RCC 7860 (cell line): ENCODE data around the gene CPNE4.
A peak's percentile ranks its signal among the peaks of the same experiment; 100 is the strongest.

Source experiments
- DNase-seq: peaks from one replicate; pipeline ENCODE4 v3.0.0-alpha.2; 2015; ENCODE audit warnings: low spot score
- FAIRE-seq: peaks from 2 replicates; lab custom pipeline; 2012; peaks lifted over from hg19 to GRCh38; lab: Jason Lieb, UNC

CPNE4 gene

DNA sequence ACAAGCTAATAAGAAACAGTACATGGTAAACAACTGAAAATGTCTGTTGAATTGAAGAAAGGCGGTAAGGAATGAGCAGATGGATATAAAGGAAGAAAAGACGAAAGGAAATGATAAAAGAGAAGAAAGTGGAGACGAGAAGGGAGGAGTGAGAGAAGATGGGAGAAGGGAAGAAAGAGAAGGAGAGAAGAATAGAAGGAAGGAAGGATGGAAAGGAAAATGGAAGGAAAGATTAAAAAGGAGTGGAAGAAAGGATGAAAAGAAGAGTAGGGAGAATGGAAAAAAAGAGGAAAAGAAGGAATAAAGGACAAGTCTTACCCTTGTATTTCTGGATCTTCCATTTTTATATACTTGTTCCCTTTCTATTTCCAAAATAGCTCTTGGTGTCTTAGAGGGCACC lies 17.7 kb downstream of the CPNE4 start:
- DNase-seq, result no peak
- no peak for FAIRE-seq

DNA sequence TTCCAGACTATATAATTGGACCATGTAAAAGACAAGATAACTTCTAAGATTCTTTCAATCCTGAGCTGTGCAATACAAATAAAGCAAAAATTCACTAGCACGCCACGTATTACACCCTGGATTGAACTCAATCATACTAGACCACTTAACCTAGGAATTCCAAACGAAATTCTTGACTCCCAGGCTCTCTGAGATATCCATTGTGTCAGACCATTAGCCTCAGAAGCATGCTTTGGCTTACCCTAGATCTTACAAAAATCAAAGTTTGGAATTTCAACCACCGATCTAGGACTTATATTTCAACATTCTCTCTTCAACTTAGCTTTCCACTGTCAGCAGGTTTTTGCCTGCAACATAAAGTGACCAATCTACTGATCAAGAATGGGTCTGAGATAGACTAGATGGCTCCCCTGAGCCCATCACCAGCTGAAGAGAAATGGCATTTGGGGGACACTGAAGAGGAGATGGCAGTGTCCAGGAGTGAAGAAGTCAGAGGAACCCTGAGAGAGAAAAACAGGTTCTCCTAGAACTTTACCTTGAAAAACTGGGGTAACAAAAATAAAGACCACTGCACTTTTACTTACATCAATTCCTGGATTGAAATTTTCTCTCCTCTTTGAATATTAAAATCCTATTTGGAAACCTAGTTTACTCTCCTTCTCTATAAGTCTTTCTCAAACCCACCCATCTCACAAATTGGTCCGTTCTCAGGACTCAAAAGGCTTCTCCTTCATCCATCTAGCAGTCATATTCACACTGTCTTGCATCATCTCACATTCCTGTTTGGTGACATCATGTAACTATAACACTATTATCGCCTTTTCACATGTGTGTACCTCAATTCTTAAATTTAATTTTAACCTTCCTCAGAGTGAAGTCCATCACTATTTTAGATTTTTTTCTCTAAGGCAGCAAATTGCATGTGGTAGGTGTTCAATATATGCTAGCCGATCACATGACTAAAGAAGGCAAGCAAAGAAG lies 18.5 kb downstream of the CPNE4 start:
- FAIRE-seq, result no peak
- DNase-seq, result no peak

DNA sequence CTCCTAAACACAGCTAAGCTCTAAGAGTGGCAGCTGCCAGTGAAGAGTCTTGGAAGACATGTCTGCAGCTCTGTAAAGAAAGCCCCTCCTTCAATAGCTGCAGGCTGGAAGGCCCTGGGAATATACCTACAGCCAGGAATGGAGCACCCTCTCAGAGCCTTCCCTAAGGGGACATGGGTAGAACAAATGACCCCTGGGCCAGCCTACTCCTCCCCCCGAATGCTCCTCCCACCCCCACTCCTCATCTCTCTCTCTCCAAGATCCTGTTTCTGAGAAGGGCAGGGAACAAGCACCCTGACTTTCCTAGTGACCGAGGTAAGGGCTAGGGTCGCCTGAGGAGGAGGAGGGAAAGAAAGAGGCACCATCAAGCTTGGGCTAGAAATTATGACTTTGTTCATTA lies 20.7 kb downstream of the CPNE4 start:
- FAIRE-seq, result no peak

DNA sequence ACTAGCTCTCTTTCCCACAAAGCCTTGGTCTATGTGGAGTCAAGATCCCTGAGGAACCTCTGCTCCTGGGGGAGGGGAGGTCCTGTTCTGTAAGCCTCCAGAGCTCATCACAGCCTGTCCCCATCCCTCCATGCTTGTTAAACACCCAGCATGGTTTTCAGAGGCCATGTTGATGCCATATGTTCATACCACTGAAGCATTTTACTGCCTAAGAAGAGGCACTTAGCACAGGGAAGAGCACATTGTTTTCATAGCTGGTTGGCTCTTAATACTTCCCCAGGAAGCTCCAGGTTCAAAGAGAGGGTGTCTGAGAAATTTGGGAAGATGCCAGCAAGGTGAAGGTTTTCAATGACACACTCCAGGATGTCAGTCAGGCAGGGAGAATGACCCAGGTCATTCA lies 25.6 kb downstream of the CPNE4 start:
- DNase-seq (peak; percentile 1), FAIRE-seq (no peak)

More for the DNA sequence above, 20.7 kb downstream of the CPNE4 start:
- no peak for DNase-seq

DNA sequence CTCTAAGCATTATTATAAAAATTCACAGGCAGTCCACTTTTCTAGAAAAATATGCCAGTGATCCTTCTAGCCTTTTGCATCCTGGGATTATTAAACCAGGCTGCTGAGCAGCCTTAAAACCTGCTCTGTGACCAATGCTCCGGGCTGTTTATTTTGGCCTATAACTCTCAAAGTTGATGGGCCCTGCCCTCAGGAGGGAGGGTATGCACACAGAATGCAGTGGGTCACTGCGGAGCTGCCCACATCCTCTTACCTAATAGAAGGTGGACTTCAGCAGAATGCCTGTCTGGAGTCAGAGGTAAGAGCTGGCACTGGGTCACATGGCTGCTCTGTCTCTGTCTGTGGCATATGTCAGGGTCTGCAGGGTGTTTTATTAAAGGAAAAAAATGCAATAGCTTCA lies 26.0 kb downstream of the CPNE4 start:
- no peak for FAIRE-seq
- no peak for DNase-seq

DNA sequence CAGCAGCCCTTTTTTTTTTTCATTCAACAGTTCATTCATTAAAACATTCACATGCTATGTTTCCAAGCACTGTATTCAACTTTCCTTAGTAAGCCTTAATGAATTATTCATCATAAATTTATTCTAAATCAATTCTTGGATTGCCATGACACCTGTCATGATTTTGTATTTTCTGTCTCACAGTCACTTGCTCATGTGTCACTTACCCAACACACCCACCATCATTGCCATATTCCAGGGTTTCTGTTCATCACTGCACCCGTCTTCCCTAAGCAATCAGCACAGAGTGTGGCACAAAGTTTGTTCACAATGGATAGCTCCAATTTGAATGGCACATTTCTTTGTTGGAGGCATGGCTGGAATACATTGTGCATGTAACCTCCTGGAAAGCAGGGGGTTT lies 27.2 kb downstream of the CPNE4 start:
- FAIRE-seq, result no peak
- DNase-seq, result no peak

DNA sequence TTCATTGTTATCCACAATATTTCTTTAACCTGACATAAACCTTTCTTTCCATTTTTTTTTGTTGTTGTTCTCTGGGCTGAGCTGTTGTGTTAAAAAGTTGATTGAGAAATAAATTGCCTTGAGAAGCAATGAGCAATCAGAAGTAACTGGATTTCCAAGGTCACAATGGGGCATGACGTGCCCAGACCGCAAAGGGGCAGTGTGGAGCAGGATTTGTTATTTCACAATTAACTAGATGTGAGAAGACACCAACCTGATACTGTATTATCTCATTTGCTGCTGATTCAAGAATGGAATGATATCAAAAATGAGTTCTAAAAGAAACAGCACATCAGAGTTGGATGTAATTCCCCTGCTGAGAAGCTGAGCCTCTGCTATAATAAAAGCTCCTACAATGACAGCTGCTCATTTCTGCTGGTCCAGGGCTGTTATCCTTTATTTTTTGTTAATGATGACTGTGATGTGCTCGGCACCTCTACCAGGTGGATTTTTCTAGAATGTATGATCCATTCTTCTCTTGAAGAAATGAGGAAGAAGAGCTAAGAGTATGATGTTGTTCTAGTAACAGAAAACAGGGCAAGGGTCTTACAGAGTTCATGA lies 28.1 kb downstream of the CPNE4 start:
- FAIRE-seq (no peak), DNase-seq (peak; percentile 6)

DNA sequence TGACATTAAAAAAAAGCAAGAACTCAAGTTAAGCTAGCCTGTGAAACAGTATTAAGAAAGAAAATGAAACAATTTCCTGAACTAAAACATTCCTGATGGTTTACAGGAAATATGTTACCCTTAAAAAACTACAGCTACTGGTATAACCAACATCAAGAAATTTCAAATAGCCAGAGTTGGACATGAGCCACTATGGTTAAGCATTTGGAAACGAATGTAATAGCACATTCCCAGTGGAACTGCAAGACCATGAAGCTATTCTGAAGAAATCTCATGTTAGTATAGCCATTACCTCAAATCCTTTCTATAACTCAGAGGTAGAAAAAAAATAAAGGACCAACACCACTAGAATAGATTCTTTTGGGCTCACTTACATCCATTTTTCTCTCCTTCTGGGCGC lies 30.2 kb downstream of the CPNE4 start:
- FAIRE-seq, result no peak
- no peak for DNase-seq

DNA sequence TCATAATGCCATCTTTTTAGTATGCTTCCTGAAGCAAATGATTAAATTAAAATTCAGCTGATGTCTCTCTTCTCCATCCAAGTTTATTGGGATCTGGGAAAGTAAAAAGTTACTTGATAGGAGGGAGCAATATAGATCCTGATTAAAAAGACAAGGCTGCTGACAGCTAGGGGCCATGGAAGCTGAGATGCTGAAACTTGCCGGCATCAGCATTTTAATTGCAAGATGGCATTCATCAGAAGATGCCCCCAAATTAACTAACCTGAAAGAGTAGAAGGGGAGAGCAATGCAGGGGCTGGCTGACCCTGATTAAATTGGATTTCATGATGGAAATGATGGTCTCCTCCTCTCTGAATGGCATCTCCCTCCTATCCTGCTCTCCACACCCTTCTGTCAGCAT lies 31.1 kb downstream of the CPNE4 start:
- no peak for FAIRE-seq
- DNase-seq, result no peak

DNA sequence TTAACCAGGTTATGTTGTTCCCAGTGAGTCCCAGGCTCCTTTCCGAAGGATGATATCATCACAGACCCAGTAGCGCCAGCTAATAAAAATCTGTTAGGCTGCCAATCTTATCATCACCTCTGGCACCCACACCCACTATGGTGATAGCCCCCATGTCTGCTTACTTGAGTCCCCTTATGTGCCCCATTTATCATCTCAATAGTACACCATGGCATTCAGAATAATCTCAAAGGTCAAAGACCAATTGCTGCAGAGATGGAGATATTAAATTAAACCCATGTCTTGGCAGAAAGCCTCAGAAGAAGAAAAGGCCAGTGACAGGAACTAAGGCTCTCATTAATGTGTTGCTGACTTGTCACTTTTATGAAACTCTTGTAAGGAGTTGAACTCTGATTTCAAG lies 32.8 kb downstream of the CPNE4 start:
- FAIRE-seq (no peak), DNase-seq (no peak)

DNA sequence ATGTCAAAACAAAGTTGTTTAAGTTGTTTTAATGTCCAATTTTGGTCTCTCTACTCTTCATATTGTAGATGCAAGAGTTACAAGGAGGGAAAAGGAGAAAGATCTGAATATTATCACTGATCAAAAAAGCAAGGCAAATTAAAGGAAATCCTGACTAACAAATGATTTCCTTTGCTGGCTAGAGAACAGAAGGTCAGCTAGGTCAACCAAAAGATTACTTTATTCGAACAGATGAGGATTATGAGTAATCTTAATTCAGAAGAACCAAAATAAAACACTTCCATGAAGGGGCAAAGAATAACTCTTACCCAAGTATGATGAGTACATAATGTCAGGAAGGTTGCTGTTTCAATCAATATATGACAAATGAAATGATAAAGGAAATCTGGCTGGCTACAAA lies 33.8 kb downstream of the CPNE4 start:
- FAIRE-seq (no peak), DNase-seq (no peak)

DNA sequence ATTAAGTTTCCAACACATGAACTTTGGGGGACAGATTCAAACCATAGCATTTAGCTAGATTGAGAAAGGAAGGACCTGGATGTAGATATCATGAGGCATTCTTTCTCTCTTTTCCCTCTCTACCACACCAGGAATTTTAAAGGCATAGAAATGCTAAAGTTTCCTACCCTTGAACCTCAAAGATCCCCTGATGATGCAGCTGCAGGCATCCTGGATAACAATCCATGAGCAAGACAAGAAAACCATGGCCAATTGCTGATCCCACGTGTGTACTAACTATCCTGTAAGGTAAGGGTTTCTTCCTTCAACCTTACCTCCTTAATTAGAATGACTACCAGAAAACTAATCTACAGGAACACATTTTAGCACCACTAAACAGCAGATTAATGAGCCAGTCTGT lies 36.8 kb downstream of the CPNE4 start:
- DNase-seq (peak; percentile 1), FAIRE-seq (no peak)

DNA sequence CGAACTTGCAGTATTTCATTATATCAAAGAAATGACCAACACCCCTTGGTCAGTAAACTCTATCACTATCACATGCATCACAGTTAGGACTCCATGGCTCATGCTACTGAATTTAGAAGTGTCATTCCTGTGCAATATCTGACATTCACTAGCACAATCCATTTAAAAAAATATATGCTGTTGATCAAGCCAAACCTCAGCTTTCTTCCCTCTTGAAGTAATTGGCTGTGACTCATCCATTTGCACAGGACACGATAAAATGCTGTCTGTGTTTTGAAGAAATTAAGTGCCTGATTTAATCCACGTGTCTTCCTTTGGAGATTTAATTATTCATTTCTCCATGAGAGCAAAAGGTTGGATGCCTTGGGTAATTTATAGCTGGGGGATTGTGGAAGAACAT lies 38.9 kb downstream of the CPNE4 start:
- DNase-seq (no peak), FAIRE-seq (no peak)

DNA sequence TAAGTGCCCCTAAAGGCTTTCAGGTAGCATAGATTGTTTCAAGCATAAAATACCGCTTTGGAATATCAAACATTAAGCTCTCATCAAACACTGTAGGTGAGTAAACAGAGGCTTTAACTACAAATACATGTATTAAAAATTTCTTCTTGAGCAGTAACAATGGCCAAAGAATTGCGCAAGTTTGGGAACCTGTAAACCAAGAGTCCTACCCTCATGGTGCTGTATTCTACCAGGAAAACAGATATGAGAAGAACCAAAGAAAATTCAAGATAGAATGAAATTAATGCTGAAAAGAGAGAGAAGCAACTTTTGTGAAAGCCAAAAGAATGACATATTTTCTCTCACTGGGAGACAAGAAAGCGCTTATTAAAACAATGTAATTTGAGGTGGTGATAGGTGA lies 45.5 kb downstream of the CPNE4 start:
- DNase-seq (no peak), FAIRE-seq (no peak)

DNA sequence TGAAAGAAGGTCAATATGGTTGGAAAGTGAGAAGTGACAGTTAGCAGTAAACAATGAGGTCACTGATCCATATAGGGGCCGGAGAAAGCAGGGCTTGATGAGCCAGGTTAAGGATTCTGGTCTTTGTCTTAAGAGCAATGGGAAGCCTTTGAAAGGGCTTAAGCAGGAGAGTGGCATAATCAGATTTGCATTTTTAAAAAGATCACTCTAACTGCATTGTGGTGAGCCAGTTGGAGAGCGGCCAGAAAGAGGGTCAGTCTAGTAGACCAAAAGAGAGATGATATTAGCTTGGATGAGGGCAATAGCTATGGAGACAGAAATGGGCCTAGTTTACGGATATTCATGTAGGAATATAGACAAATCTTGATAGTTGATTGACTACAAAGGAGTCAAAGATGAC lies 46.6 kb downstream of the CPNE4 start:
- FAIRE-seq (no peak), DNase-seq (no peak)

DNA sequence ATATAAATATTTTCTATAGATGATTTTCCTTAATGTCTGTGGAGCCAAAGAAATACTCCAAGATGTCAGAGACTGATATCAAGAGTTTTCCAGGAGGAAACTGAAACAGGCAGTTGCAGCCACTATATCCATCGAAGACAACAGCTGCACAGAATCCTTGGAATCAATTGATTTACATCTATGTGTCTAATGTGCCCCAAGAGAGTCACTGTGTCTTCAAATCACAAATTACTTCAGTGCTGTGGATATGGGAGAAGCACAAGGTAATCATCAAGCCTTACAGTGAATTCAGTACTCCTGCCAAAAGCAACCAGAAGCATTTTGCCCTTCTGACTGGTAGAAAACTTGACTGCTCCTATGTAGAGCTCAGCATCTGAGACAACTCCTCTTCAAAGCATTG lies 51.1 kb downstream of the CPNE4 start:
- no peak for DNase-seq
- FAIRE-seq, result no peak

DNA sequence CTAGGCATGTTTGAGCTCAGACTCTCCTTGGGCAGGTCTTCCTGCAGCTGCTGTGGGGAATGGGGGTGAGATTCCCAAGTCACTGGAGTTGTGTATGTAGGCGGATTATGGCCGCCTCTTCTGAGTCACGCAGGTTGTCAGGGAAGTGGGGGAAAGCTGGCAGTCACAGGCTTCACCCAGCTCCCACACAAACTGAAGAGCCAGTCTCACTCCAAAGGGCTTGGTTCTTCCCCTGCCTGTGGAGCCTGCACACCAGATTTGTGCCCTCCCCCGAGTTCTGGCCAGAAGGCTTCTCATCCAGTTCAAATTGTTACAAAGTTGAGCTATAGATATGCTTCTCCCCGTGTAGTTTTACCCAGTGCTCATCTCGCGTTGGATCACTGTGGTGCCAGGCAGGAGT lies 53.5 kb downstream of the CPNE4 start:
- FAIRE-seq (no peak), DNase-seq (peak; percentile 1)

DNA sequence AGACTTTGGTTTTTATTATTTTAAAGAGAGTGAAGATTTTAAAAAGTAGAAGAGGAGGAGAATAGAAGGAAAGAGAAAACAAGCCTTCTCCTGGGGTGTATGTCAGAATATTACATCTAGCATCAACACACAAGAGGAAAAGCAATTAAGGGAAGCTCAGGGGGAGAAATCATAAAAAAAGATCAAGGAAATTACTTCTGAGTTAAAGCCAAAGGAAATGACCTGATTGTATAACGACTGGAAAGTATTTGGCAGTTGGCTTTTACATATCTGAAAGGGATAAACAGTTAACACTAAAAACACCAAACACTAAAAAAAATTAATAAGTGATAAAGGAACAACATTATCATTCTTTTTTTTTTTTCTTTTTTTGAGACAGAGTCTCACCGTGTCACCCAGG lies 58.4 kb downstream of the CPNE4 start:
- no peak for DNase-seq
- FAIRE-seq, result no peak

DNA sequence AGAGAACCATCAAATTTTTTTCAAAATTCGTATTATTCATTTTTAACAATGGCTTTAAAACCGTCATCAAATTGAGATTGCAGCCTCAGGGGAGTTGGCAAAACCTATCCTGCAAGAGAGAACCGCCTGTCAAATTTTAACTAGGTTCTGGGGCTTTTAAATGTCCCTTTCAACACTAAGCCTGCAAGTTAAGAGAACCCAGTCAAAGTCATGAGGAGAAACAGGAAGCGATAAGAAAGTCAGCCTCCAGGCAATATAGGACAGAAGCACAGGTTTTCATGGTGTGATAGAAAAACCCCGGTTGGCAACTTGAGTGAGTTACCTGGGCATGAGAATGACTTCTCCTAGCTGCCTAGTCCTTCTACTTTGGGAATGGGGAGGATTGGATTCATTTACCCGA lies 59.8 kb downstream of the CPNE4 start:
- no peak for FAIRE-seq
- DNase-seq, result no peak

DNA sequence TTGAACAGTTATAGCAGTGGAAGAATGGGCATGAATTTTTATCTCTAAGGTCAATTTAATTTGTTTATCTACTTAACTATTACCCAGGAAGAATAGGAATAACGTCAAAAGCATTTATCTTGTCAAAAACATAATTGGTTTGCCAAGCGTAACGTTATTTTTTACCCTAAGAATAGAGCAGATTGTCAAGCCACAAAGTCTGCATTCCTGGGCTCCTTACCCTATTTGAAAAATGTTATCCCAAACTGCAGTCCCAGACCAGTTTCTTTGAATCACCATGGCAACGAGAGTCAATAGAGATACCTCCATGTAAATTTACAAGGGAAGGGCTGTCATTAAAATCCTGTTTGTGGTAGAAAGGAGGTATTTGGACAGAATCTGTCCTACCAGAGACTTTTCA lies 61.1 kb downstream of the CPNE4 start:
- no peak for FAIRE-seq
- no peak for DNase-seq

DNA sequence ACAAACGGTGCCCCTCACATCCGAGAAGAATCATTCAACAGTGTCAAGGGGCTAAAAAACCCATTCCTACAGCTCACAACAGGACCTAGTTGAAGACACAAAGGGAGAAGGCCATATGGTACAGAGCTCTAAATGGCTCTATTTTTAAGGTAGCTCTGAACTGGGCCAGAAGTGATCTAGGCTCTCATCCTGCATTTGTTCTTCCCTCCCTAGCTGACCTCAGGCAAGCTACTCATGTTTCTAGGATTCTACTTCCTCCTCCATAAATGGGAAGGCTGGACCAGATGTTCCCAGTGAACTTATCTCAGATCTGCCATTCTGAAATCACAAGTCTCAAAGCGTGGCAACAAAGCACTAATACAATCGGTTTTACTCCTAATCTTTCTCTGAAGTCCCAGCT lies 62.3 kb downstream of the CPNE4 start:
- FAIRE-seq (no peak), DNase-seq (no peak)

DNA sequence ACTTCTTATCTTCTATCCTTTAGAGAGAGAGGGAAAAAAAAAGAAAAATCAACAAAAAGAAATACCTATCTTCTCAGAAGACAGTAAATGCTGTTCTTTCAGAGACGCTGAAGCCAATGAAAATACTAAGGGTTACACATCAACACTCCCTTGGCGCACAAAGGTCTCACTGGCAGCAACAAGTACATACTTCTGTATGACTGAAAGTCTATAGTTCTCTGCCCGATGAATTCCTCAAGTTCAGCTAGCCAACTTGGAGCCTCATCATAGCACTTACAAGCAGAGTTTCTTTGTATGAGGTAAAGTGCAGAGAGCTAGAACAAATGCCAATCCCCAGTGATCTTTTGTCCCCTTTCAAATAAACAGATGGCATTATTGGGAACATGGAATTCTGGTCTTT lies 62.7 kb downstream of the CPNE4 start:
- DNase-seq (no peak), FAIRE-seq (no peak)
